HG02943 (cell line): ENCODE data around the gene CNTN5.

Experiments used
- ATAC-seq: cut with Tn5 transposase; IDR thresholded peaks from one replicate; pipeline ENCODE4 v1.9.1; 2021; ENCODE audit warnings: mild to moderate bottlenecking, low read depth, moderate library complexity; ENCODE audit not compliant: unreplicated experiment

Gene CNTN5

DNA sequence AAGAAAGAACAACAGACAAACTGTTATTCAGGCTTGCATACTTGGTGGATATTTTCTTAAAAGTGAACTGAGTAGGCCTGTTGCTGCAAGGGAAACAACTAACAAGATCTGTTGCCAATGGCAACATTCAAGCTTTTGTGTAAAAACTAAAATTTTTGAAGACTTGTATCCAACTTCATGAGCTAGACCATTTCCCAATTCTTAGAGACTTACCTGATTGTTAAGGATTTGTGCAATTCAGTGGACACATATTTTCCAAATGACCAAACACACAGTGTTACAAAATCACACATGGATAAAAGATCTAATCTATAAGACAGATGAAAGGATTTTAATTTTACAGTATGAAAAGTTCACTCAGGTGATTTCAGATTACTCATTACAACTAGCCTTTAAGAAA, 564.1 kb downstream of the CNTN5 start:
- no peak for ATAC-seq

DNA sequence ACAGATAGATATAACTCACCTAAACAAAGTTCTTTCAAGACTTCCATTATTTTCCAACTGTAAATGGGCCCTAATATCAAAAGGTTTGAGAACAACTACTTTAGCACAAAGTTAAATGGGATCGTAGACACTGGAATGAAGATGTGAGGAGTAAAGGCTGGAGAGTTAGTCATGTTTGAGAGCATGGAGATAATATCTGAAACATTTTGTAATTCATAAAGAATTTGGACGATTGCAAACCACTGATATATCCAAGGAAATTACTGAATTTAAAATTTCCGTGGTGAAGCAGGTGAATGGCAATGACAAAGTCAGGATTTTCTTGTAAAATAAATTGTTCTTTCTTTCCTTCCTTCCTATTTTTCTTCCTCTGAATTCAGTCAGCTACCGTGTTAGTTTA, 564.9 kb downstream of the CNTN5 start:
- ATAC-seq: no peak

DNA sequence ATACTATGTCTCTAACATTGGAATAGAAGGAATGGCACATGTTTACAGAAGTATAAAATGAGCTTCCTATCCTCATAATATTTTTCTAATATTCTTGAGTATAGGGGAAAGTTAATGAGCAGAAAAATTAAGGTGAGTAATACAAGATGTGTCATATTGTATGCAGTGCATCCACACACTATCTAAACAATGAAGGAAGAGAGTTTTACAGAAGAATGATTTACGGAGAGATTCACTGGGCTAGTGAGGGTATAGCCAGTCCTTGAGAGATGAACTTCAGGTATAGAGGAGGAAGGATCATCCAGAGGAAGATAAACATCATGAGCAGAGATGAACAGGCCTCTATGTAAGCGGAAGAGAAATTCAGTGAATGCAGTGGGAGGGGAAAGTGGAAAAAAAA, 569.0 kb downstream of the CNTN5 start:
- ATAC-seq: no peak

DNA sequence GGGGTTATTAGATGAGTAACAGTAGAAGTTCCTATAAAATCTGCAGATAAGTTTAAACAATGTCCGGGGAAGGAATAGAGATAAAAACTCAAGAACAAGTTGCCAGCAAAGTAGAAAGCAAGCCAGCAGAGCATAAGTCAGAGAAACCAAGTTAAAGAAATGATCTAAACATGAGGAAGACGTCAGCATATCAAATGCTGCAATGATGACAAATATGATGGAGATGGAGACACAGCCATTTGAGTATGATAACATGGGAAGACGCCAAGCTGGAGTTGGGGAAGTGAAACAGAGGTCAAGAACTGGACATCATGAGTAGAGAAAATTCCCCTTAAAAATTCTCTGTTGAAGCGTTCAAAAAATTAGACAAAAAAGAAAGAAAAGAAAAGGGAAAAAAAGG, 571.5 kb downstream of the CNTN5 start:
- ATAC-seq: no peak

DNA sequence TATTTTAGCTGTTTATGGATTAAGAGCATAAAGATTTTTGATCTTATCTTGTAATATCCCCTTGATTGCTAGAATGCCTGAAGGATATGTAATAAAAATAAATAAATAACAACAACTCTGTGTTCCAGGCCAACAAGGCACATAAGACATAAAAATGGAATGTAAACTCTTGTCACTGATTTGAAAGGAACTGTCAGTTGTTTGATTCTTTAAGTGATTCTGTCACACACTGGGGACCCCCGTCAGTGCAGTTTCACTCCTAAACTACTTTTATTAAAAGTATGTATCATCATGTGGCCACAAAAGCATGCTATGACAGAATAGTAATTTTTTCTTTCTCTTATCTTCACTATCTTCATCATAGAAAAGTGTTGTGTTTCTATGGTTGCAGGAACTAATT, 572.4 kb downstream of the CNTN5 start:
- ATAC-seq: no peak

DNA sequence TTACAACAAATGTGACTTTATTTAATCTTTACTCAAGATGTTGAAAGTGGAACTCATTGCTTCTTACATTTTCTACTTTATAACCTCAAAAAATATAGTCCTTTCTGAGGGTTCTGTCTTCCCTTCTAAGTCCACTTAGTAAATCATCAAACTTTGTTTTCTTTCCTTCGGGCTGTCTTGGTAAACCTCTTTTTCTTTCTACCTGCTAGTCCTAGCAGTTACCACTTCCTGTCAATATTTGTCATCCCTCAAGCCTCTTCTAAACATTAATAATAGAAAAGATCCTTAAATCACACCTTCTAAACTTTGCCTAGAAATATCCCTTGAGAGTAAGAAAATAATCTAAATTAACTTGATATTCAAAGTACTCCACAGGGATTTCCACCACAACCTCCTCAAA, 580.4 kb downstream of the CNTN5 start:
- no peak for ATAC-seq

DNA sequence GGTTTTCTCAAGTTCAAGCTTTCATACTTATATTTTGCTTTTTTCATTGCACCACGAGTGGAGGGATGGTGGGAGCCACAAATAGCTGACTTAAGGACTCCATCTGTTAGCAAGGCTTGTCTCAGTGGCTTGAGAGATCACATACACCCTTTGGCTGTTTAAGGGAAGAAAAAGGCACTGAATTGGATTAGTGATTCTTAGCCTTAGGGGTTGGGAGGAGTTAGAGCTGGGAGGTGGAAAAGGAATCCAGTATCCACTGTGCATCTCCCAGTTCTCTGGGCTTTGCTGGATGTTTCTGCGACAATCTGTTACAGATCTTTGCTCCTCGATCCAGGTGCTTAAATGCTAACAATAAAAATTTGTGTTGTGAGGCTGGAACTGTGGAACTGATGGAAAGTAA, 593.6 kb downstream of the CNTN5 start:
- ATAC-seq: no peak

DNA sequence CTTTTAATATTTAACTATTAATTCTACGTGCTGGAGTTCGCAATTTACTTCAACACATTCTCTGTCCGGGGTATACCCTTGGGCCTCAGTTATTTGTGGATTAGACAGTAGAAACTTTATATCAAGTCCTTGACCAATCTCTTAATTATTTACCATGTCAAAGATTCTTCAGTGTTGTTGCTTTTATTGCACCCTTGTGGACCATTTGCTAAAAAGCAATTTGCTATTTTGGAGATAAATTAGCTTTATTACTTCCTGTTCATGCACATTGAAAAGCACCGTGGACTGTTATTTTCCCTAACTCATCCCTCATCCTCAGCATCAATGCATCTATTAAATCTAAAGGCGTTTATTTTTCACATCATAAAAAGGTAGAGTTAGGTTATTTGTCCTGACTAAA, 609.9 kb downstream of the CNTN5 start:
- no peak for ATAC-seq

DNA sequence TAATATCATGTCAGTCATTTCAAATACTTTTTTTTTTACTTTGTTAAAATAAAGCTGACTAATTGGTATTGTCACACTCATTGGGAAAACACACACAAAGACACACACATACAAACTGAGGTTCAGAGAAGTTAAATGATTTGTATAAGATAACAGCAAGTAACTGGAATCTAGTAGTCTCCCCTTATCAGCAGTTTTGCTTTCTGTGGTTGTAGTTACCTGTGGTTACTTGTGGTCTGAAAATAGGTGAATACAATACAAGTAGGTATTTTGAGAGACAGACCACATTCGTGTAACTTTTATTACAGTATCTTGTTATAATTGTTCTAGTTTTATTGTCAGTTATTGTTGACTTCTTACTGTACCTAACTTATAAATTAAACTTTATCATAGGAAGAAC, 610.9 kb downstream of the CNTN5 start:
- ATAC-seq: no peak

DNA sequence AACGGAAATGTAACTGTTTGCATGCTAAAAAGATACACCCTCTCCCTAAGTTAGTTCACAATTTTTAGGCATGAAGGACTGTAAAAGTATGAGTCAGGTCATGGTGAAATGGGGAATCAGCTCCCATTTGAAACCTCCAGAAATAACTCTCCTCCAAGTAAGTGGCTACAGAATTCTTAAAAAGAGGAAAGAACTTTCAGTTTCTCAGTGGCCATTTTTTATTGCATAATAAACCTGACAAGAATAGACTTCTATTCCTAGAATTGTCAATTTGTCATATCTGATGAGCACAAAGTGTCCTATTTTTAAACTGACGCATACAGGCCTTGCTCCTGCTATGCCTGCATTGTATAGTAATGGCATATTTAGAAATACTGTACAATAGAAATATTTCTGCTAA, 612.2 kb downstream of the CNTN5 start:
- ATAC-seq: no peak

DNA sequence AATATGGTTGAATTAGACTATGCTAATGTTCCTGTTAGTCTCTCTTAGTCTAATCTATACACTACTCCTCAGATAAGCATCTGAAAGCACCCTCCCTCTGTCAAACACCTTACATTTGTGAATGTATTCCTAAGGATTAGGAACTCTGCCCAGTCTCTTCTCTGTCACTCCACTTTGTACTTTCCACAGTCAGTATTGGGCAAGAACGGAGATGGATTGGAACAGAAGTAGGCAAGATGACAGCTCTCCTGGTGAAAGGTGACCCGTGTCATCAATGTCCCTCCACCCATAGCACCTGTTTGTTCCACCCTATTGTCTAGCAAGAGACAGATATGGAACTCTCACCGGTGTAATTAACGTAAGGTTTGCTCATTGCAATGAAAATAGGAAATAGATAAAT, 613.8 kb downstream of the CNTN5 start:
- ATAC-seq: no peak

DNA sequence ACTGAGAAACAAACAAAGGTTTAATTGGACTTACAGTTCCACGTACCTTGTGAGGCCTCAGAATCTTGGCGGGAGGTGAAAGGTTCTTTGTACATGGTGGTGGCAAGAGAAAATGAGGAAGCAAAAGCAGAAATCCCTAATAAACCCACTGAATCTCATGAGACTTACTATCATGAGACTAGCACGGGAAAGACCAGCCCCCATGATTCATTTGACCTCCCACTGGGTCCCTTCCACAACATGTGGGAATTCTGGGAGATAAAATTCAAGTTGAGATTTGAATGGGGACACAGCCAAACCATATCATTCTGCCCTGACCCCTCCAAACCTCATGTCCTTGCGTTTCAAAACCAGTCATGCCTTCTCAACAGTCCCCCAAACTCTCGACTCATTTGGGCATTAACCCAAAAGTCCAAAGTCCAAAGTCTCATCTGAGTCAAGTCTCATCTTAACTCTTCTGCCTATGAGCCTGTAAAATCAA, 617.4 kb downstream of the CNTN5 start:
- no peak for ATAC-seq

DNA sequence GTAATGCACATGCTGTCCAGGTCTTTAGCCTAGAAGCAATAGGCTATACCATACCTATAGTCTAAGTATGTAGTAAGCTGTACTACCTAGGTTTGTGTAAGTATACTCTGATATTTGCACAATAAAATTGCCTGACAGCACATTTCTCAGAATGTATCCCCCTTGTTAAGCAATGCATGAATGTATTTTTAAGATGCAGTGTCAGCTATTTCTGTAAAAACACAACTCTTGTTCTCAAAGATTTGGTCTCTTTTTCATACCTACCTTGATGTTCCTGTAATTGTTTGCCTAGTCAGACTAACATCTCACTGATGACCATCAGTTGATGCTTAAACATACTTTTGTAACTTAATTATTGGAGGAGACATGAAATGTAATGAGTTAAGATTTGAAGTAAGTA, 619.9 kb downstream of the CNTN5 start:
- ATAC-seq: no peak

DNA sequence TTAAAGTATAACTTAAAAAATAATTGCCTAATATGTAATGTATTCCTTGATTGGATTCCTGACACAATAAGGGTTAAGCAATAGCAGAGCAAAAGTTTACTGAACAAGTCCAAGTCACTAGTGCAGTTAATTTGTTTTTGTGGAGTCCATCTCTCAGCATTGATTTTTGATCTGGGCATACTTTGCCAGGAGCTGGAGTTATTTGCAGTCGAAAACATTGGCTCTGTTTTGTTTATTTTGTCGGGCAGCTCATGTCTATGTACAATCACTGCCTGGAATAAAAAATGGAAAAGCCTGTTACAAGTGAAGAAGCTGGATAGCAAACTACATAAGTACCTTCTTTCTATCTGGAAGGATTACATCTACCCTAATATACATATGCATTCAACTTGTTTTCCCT, 625.2 kb downstream of the CNTN5 start:
- ATAC-seq: no peak

DNA sequence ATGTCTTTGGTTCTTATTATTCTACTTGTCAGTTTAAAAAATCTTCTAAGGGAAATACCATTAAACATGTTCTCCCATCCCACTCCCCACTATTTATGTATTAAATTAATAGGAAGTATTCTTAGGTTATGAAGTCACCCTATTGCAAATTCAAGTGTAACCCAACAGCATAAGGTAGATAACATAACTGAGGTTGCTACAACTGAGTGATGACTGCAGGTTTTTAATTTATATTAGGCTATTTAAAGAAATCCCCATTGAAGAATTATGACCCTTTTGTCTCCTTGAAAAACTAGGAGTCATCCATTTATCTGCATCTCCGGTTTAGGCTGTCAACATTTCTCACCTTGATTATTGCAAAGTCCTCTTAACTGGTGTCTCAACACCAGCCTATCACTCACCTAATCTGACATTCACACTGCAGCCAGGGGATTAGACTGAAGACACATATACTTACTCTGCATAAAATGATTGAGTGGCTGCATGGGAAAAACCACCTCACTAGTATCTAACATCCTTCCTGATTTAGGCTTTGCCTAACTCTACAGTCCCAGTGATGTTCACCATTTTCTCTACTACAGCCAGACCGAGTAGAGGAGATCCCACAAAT, 649.4 kb downstream of the CNTN5 start:
- no peak for ATAC-seq

DNA sequence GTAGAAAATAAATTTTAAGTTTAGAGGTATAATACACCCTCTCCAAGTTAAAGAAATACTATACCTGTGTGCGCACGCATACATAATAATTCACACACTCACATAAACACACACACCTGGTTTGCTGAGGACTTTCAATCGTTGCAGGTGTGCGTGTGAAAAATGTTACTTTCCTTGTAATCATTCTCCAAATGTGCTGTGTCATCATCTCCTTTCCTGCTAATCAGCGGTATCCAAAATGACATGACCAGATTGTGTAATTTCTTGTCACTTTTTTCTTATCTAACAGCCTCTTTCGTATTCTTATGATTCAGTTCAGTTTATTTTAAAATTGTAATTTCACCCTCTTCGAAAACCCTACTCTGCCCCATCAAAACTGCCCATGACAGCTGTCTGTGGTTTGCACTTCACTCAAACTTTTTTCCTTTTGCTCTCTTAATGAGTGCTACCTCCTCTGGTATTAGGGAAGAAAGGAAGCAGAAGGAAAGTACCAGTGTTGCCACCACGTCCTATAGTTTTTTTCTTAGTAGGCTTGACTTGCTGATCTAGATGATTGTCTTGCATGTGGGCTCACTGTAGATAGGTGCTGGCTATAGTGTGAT, 651.2 kb downstream of the CNTN5 start:
- ATAC-seq: no peak

DNA sequence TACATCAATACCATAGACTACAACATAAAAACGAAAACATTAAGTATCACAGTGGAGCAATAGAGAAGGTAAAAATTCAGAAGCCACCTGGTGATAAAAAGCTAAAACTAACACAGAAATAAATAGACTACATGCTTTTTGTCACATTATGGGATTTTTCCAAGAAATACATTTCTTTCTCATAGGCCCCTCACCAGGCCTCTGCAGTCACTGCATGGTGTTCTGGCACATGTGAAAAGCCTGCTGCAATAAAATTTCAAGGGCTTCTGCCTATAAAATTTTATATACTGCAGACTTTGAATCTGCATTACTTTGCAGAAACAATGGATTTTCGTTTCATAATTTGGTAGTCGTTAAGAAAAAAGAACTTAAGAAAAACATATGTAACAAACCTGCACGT, 655.5 kb downstream of the CNTN5 start:
- no peak for ATAC-seq

DNA sequence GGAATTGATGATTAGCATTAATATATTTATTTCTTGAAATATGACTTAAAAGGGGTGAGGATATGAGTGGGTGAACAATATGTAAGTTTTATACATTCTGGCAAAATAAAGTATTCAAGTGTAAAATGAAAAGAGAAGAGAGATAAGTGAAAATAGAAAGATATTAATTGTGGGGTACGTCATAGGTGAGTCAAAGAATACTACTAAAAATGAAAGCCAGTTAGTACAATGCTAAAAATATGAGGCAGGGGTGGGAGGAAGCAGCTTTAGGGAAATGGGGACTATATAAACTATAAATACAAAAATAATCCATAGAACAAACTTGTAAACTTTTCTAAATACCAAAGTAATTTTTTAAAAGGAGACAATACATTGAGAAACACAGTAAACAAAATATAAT, 661.4 kb downstream of the CNTN5 start:
- ATAC-seq: no peak

DNA sequence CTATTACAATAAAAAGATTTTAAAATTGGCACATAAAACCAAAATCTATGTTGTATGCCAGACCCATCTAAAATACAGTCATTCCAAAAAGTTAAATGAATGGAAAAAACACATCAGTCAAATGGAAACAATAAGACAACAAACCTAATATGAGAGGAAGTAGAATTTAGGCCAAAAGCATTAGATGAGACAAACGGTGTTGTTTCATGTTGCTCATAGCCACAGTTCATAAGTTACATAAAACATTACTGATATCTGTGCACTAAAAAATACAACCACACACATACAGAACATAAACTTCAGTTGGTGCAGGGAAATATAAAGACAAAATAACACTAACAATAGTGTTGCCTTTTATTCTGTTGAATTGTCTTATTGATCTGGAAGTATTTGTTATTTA, 661.9 kb downstream of the CNTN5 start:
- no peak for ATAC-seq

DNA sequence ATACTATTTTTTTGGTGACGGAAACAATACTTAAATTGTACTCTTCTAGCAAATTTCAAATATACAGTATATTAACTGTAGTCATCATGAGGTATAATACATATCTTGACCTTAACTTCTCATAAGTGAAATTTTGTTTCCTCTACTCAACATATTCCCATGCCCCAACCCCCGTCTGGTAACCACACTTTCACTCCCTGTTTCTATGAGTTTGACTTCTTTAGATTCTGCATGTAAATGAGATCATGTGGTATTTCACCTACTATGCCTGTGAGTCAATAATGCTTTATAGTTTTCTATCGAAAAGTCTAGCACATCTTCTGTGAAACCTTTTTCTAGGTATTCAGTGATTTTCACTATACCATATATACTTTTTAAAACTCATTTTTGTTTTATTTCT, 663.2 kb downstream of the CNTN5 start:
- ATAC-seq: peak; percentile 81

DNA sequence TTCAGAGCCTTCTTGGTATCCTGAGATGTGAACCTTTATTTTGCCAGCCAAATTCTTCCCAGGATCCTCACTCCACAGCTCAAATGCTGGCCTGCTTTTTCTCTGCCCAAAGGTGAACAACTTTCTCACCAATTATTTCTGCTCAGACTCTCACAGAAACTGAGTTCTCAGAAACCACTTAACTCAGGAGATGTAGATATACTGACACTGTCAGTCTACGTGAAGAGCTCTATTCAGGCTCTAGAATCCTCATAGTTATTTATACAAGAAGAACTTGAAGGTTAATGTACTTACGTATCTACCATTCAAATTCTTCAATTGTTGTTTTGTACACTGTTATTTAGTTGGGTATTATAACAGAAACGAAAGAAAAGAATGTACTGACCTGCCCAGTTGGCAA, 666.1 kb downstream of the CNTN5 start:
- no peak for ATAC-seq

DNA sequence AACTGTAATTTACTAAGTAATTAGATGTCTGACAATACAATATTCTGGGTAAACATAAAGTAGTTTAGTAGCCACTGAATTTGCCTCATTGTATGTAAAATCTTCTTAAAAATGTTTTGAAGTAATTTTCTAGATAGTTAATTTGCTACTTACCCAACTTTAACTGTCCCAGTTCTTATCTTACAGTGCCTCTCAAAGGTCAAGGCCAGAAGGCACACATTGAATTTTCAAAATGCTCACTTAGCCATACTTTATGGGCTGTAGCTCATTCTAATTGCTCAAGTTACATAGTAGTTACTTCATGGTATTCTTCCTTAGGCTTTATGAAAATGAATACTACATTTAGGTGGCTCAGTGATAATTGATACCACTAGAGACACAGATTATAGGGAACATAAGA, 666.6 kb downstream of the CNTN5 start:
- ATAC-seq: no peak
